Stimulated activated CD8-positive, alpha-beta memory T cell treated with anti-CD3 and anti-CD28 coated beads, Interleukin-12 subunit alpha, Interleukin-12 subunit beta, amount 100 ng/mL, for 1 hour (primary cell): Measurements from ENCODE around the gene DIDO1.
A peak's percentile ranks its signal among the peaks of the same experiment; 100 is the strongest.

Experiments used
- DNase-seq: peaks from one replicate; pipeline ENCODE4 v3.0.0-alpha.2; 2020; ENCODE audit warnings: low read depth

DIDO1 gene

GRCh38 chr20:62894261-62894660, 32.0 kb downstream of the DIDO1 start:
- no peak for DNase-seq

GRCh38 chr20:62893700-62894099, 32.6 kb downstream of the DIDO1 start:
- DNase-seq: no peak

- DNase-seq: no peak
Measured at GRCh38 chr20:62892348-62893304, 33.7 kb downstream of the DIDO1 start.

- no peak for DNase-seq
Measured at GRCh38 chr20:62891111-62891510, 35.2 kb downstream of the DIDO1 start.

- DNase-seq: no peak
Measured at GRCh38 chr20:62890444-62890843, 35.9 kb downstream of the DIDO1 start.

- no peak for DNase-seq
Measured at GRCh38 chr20:62889871-62890270, 36.4 kb downstream of the DIDO1 start.

GRCh38 chr20:62889411-62889810, 36.9 kb downstream of the DIDO1 start:
- DNase-seq: no peak

GRCh38 chr20:62888910-62889309, 37.4 kb downstream of the DIDO1 start:
- DNase-seq: no peak

- no peak for DNase-seq
Measured at GRCh38 chr20:62888406-62888805, 37.9 kb downstream of the DIDO1 start.

GRCh38 chr20:62887860-62888239, 38.5 kb downstream of the DIDO1 start:
- no peak for DNase-seq

GRCh38 chr20:62887152-62887859, 39.0 kb downstream of the DIDO1 start:
- DNase-seq: peak; percentile 25

- no peak for DNase-seq
Measured at GRCh38 chr20:62886709-62887058, 39.6 kb downstream of the DIDO1 start.

GRCh38 chr20:62885896-62886708, 40.2 kb downstream of the DIDO1 start:
- no peak for DNase-seq

- no peak for DNase-seq
Measured at GRCh38 chr20:62885046-62885895, 41.0 kb downstream of the DIDO1 start.

- no peak for DNase-seq
Measured at GRCh38 chr20:62884556-62884955, 41.7 kb downstream of the DIDO1 start.

- DNase-seq: no peak
Measured at GRCh38 chr20:62882426-62882825, 43.9 kb downstream of the DIDO1 start.

GRCh38 chr20:62881662-62882395, 44.5 kb downstream of the DIDO1 start:
- no peak for DNase-seq

GRCh38 chr20:62880935-62881661, 45.2 kb downstream of the DIDO1 start:
- no peak for DNase-seq

GRCh38 chr20:62880147-62880934, 46.0 kb downstream of the DIDO1 start:
- no peak for DNase-seq
